OCI-LY3 (cell line): ENCODE results near the gene KAZN.

Experiments
- CTCF ChIP-seq: fragments of 200-600, 300-600 bp; sonication (generic); IDR thresholded peaks from 2 replicates; pipeline ENCODE4 v1.5.1; 2014; ENCODE audit warnings: antibody characterized with exemption, low read length, low read depth
- EZH2phosphoT487 ChIP-seq: fragments of 200-600 bp; shearing (Covaris generic); IDR thresholded peaks from 2 replicates; pipeline ENCODE4 v1.6.1; 2018; ENCODE audit warnings: antibody characterized with exemption, mixed run types, low read depth

GRCh38 chr1:14780271-14780670, 181.8 kb downstream of the KAZN start:
- TF ChIP-seq CTCF (no peak), EZH2phosphoT487 (no peak)
